ENCODE results near the gene CD40.
"Not testable (repeated sequence)": the region's sequence is repeated elsewhere in the genome, so short reads cannot be mapped to it uniquely, and the experiment has no call there.

The CD40 gene

GRCh38 chr20:46093531-46093930 is 24.6 kb upstream of the CD40 start:
- H3K9ac ChIP-seq (ENCODE audit: low read depth, low read length, poor library complexity, severe bottlenecking) = no peak overlapping the region
- H4K20me1 ChIP-seq (ENCODE audit: insufficient read depth, low read length, poor library complexity, severe bottlenecking) = peaks cover 9% of the 10 kb centered on the region
- H3K9me3 ChIP-seq (ENCODE audit: insufficient read depth, low read depth, low read length) = no peaks in the 10 kb centered on the region
- no peaks in the 10 kb centered on the region for H3K36me3 ChIP-seq (ENCODE audit: insufficient read depth, low read length)
- TF ChIP-seq EZH2phosphoT487 (IDR thresholded peaks at IDR 0.05; ENCODE audit: borderline replicate concordance) (no peak), CTCF (conservative IDR thresholded peaks at IDR 0.05; ENCODE audit: low read length) (peak; percentile 21; the same call in 1 of the 2 replicates)
- no peaks in the 10 kb centered on the region for H3K9me2 ChIP-seq (replicated peaks; ENCODE audit: low read depth, low read length)
- no peak overlapping the region for H3K4me2 ChIP-seq (ENCODE audit: low read depth, low read length, poor library complexity, severe bottlenecking)
- H3K79me2 ChIP-seq (ENCODE audit: insufficient read depth, low read length) = peaks cover 10% of the 10 kb centered on the region
- no peak overlapping the region for H3K4me3 ChIP-seq (ENCODE audit: low read length, poor library complexity, severe bottlenecking)
- H3F3A ChIP-seq (ENCODE audit: low read depth) = no peaks in the 10 kb centered on the region
- H3K27me3 ChIP-seq (ENCODE audit: insufficient read depth, low read length, poor library complexity, severe bottlenecking) = peaks cover 4% of the 10 kb centered on the region
- H2AFZ ChIP-seq (ENCODE audit: low read length) = no peak overlapping the region
- H3K4me1 ChIP-seq (ENCODE audit: insufficient read depth, low read length, poor library complexity, severe bottlenecking) = no peaks in the 10 kb centered on the region

GRCh38 chr20:46099491-46100287 is 18.4 kb upstream of the CD40 start:
- no peak for TF ChIP-seq EZH2phosphoT487 (IDR thresholded peaks at IDR 0.05; ENCODE audit: borderline replicate concordance)
- no peak for TF ChIP-seq CTCF (conservative IDR thresholded peaks at IDR 0.05; ENCODE audit: low read length)
- no peak overlapping the region for H3K4me3 ChIP-seq (ENCODE audit: low read length, poor library complexity, severe bottlenecking)
- H3K9me3 ChIP-seq (ENCODE audit: insufficient read depth, low read depth, low read length) = no peaks in the 10 kb centered on the region
- no peaks in the 10 kb centered on the region for H3K9me2 ChIP-seq (replicated peaks; ENCODE audit: low read depth, low read length)
- H3K4me1 ChIP-seq (ENCODE audit: insufficient read depth, low read length, poor library complexity, severe bottlenecking) = no peaks in the 10 kb centered on the region
- H2AFZ ChIP-seq (ENCODE audit: low read length) = no peak overlapping the region
- no peaks in the 10 kb centered on the region for H3K27me3 ChIP-seq (ENCODE audit: insufficient read depth, low read length, poor library complexity, severe bottlenecking)
- no peak overlapping the region for H3K4me2 ChIP-seq (ENCODE audit: low read depth, low read length, poor library complexity, severe bottlenecking)
- no peaks in the 10 kb centered on the region for H3F3A ChIP-seq (ENCODE audit: low read depth)
- no peaks in the 10 kb centered on the region for H3K36me3 ChIP-seq (ENCODE audit: insufficient read depth, low read length)
- no peak overlapping the region for H3K9ac ChIP-seq (ENCODE audit: low read depth, low read length, poor library complexity, severe bottlenecking)
- no peaks in the 10 kb centered on the region for H3K79me2 ChIP-seq (ENCODE audit: insufficient read depth, low read length)
- no peaks in the 10 kb centered on the region for H4K20me1 ChIP-seq (ENCODE audit: insufficient read depth, low read length, poor library complexity, severe bottlenecking)

- not testable (repeated sequence) for H3K27me3 ChIP-seq (ENCODE audit: insufficient read depth, low read length, poor library complexity, severe bottlenecking); H3K4me1 ChIP-seq (ENCODE audit: insufficient read depth, low read length, poor library complexity, severe bottlenecking); H3K4me2 ChIP-seq (ENCODE audit: low read depth, low read length, poor library complexity, severe bottlenecking); H4K20me1 ChIP-seq (ENCODE audit: insufficient read depth, low read length, poor library complexity, severe bottlenecking); H3K36me3 ChIP-seq (ENCODE audit: insufficient read depth, low read length); H3K79me2 ChIP-seq (ENCODE audit: insufficient read depth, low read length); H3F3A ChIP-seq (ENCODE audit: low read depth); H3K9ac ChIP-seq (ENCODE audit: low read depth, low read length, poor library complexity, severe bottlenecking); H3K9me2 ChIP-seq (replicated peaks; ENCODE audit: low read depth, low read length); H3K4me3 ChIP-seq (ENCODE audit: low read length, poor library complexity, severe bottlenecking); H3K9me3 ChIP-seq (ENCODE audit: insufficient read depth, low read depth, low read length); H2AFZ ChIP-seq (ENCODE audit: low read length)
These were observed 17.7 kb upstream of the CD40 start for GRCh38 chr20:46100444-46100843.

GRCh38 chr20:46100988-46101387 is 17.1 kb upstream of the CD40 start:
- Histone ChIP-seq H3K9me3 (ENCODE audit: insufficient read depth, low read depth, low read length) (no peaks in the 10 kb centered on the region), H3K9ac (ENCODE audit: low read depth, low read length, poor library complexity, severe bottlenecking) (no peak overlapping the region), H3K9me2 (replicated peaks; ENCODE audit: low read depth, low read length) (no peaks in the 10 kb centered on the region), H3K4me1 (ENCODE audit: insufficient read depth, low read length, poor library complexity, severe bottlenecking) (no peaks in the 10 kb centered on the region), H4K20me1 (ENCODE audit: insufficient read depth, low read length, poor library complexity, severe bottlenecking) (no peaks in the 10 kb centered on the region), H3K27me3 (ENCODE audit: insufficient read depth, low read length, poor library complexity, severe bottlenecking) (no peaks in the 10 kb centered on the region), H3F3A (ENCODE audit: low read depth) (no peaks in the 10 kb centered on the region), H3K4me2 (ENCODE audit: low read depth, low read length, poor library complexity, severe bottlenecking) (no peak overlapping the region), H3K79me2 (ENCODE audit: insufficient read depth, low read length) (no peaks in the 10 kb centered on the region), H3K36me3 (ENCODE audit: insufficient read depth, low read length) (no peaks in the 10 kb centered on the region), H3K4me3 (ENCODE audit: low read length, poor library complexity, severe bottlenecking) (no peak overlapping the region), H2AFZ (ENCODE audit: low read length) (no peak overlapping the region)
- TF ChIP-seq CTCF (conservative IDR thresholded peaks at IDR 0.05; ENCODE audit: low read length) (no peak), EZH2phosphoT487 (IDR thresholded peaks at IDR 0.05; ENCODE audit: borderline replicate concordance) (no peak)
